ENCODE data around the gene COPE.

The COPE gene

GRCh38 chr19:18878858-18879578 lies 40.2 kb downstream of the COPE start:
- DNase-seq (ENCODE audit: low read depth) = no peak
- no peak for TF ChIP-seq CTCF (IDR thresholded peaks at IDR 0.05; ENCODE audit: low read length, missing control alignments)
- H3K4me3 ChIP-seq (replicated peaks; ENCODE audit: low read depth, low read length) = no peak overlapping the region

- no peak overlapping the region for H3K4me3 ChIP-seq (replicated peaks; ENCODE audit: low read depth, low read length)
- DNase-seq (ENCODE audit: low read depth) = no peak
- no peak for TF ChIP-seq CTCF (IDR thresholded peaks at IDR 0.05; ENCODE audit: low read length, missing control alignments)
Observed at GRCh38 chr19:18878058-18878797, 41.0 kb downstream of the COPE start.

- DNase-seq (ENCODE audit: low read depth) = no peak
- no peak for TF ChIP-seq CTCF (IDR thresholded peaks at IDR 0.05; ENCODE audit: low read length, missing control alignments)
- no peak overlapping the region for H3K4me3 ChIP-seq (replicated peaks; ENCODE audit: low read depth, low read length)
Observed at GRCh38 chr19:18876865-18877264, 42.3 kb downstream of the COPE start.

GRCh38 chr19:18875726-18876125 lies 43.5 kb downstream of the COPE start:
- H3K4me3 ChIP-seq (replicated peaks; ENCODE audit: low read depth, low read length) = no peak overlapping the region
- TF ChIP-seq CTCF (IDR thresholded peaks at IDR 0.05; ENCODE audit: low read length, missing control alignments) = no peak
- no peak for DNase-seq (ENCODE audit: low read depth)

- no peak overlapping the region for H3K4me3 ChIP-seq (replicated peaks; ENCODE audit: low read depth, low read length)
- TF ChIP-seq CTCF (IDR thresholded peaks at IDR 0.05; ENCODE audit: low read length, missing control alignments) = no peak
- no peak for DNase-seq (ENCODE audit: low read depth)
Observed at GRCh38 chr19:18871543-18871942, 47.6 kb downstream of the COPE start.

- TF ChIP-seq CTCF (IDR thresholded peaks at IDR 0.05; ENCODE audit: low read length, missing control alignments) = no peak
- no peak for DNase-seq (ENCODE audit: low read depth)
- H3K4me3 ChIP-seq (replicated peaks; ENCODE audit: low read depth, low read length) = no peak overlapping the region
Observed at GRCh38 chr19:18870531-18871172, 48.5 kb downstream of the COPE start.
